Measurements from ENCODE around the gene BEND5.

Gene BEND5

DNA sequence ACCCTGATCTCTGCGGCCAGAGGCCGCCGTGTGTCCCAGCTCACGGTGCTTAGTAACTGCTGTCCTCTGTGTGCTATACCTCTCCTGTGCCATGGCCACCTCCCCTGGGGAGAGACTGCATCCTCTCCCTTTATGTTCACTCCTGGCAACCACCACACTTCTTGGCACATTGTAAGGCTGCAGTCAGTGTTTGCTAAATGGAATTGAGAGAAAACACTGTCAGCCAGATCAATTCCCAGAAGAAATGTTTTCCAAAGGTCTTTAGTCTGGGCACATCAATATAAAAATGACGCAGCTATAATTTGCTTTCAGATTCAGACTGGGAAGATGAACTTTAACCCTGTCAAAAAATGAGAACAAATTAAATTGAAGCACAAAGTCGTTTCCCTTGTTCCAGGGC is 96.8 kb downstream of the BEND5 start:
- TF ChIP-seq, protein P1, sequence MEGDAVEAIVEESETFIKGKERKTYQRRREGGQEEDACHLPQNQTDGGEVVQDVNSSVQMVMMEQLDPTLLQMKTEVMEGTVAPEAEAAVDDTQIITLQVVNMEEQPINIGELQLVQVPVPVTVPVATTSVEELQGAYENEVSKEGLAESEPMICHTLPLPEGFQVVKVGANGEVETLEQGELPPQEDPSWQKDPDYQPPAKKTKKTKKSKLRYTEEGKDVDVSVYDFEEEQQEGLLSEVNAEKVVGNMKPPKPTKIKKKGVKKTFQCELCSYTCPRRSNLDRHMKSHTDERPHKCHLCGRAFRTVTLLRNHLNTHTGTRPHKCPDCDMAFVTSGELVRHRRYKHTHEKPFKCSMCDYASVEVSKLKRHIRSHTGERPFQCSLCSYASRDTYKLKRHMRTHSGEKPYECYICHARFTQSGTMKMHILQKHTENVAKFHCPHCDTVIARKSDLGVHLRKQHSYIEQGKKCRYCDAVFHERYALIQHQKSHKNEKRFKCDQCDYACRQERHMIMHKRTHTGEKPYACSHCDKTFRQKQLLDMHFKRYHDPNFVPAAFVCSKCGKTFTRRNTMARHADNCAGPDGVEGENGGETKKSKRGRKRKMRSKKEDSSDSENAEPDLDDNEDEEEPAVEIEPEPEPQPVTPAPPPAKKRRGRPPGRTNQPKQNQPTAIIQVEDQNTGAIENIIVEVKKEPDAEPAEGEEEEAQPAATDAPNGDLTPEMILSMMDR (IDR thresholded peaks at IDR 0.05; ENCODE audit: borderline replicate concordance, insufficient read depth, low read depth, low read length), result no peak
- no peak overlapping the region for H3K4me3 ChIP-seq (ENCODE audit: low read depth, low read length)

DNA sequence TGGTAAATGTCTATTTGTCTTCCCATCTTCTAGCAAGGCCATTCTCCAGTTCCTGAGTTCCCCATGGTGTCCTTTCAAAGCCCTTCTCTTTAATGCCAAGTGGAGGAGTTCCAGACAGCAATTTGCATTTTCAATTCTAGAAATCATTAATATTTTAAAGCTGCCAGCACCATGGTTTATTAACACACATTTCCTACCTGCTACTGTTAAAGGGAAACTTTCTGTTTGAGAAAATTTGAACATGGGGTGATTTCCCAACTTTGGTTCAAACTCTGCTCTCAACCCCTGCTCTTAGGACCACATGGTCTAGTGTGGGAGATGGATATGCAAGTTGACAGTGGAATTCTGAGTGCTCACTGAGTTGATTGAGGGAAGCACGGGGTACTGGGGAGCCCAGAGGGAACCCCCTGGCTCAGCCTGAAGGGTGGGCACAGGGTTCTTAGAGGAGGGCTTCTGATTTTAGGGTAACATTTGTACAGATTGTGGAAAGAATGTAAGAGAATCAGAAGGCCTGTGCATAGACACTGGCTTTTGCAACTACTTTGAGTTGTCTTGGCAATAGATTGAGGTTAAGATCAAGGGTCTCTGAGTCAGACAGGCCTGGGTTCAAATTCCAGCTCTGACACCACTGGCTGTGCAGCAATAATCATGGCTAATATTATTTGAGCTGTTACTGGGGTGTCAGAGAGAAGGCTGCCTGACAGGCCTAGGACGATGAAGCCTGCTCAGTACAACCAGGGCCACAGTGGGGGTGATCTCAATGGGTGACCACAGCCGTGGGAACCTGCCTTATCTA is 97.8 kb downstream of the BEND5 start:
- H3K4me3 ChIP-seq (ENCODE audit: low read depth, low read length), result no peak overlapping the region
- TF ChIP-seq, protein P1 (IDR thresholded peaks at IDR 0.05; ENCODE audit: borderline replicate concordance, insufficient read depth, low read depth, low read length), result no peak

All from GM12875 (cell line).